Hepatic stellate cell (primary cell): ENCODE measurements around the gene MRPS9.

Source experiments
- DNase-seq: peaks from one replicate; pipeline ENCODE4 v3.0.0; 2011; ENCODE audit warnings: low spot score

The MRPS9 gene

DNA sequence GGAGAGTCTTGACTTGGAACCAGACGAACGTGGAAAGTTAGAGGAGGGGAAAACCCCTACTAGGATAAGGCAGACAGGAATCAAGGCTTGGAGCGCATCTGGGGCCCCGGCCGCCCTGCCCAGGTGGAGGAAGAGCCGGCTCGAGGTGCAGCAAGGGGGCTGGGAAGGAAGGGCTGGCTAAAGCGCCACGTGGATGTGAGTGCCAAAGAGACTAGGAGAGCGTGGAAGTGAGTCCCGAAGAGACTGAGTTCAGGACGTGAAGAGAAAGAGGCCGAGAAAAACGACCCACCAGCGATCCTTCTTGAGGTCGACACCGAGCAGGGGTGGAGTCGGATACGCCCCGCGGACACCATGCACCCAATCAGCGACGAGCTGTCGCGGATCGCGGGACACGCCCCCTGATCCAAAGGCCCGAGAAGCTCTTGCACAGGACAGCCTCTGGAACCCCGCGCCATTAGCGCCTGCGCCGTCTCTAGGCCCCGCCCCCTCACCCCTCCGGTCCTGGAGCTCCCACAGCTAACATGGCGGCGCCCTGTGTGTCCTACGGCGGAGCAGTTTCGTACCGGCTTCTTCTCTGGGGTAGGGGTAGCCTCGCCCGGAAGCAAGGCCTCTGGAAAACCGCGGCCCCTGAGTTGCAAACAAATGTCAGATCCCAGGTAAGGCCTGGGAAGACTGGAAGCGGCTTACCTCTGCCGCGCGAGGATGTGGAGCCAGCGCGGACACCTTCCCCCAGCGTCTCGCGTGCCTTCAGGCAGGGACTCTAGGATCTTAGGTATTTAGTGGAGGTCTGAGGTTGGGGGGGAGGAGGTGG, at the start of gene MRPS9:
MRPS9 (plus strand) TSS at position 498 of the 811 bp plus-strand sequence; CDS start at position 522, 24 bp downstream.
- peak; percentile 96 for DNase-seq

DNA sequence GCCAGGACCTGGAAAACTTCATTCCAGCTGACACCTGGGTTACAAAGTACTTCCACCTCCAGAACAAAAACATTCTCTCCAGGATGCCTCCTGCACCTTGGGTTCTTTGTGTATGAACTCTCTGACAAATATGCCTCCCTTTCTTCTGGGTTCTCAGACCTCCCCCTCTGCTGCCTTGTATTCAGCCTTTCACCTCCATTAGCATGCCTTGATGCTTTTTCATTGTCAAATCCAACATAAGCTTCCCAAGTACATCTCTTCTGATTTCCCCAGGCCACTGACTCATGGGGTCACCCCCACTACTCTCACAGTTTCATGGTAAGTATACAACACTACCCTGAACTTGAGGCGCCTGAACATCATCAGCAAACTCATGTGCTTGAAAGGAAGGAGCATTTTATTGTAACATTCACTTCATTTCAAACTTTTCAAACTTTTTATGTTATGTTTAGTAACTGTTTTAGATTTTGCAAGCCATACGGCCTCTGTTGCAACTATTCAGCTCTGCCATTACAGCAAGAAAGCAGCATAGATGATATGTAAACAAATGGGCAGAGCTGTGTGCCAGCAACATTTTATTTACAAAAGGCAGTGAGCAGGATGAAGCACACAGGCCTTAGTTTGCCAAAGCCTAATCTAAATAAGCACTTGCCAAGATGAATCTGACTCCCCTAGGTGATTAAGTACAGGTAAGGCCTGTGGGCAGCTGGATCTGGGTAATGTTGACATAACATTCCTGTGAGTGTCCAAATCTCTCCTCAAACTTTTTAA, 32.5 kb upstream of the MRPS9 start:
- DNase-seq: no peak

DNA sequence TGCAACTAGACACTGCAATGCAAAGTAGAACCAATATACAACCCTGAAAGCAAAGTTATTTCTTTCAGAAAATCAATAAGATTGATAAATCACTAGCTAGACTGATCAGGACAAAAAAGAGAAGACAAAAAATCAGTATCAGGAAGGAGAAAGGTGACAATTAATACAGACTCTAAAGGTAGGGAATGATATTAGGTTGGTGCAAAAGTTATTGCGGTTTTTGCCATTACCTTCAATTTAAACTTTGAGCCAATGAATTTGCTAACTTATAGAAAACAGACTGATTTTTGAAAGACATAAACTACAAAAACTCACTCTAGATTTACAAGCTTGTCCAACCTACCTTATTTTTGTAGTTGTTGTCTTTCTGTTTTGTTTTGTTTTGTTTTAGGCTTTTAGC, 30.5 kb upstream of the MRPS9 start:
- no peak for DNase-seq

GRCh38 chr2:105032476-105032875, 5.4 kb upstream of the MRPS9 start:
- DNase-seq: no peak

DNA sequence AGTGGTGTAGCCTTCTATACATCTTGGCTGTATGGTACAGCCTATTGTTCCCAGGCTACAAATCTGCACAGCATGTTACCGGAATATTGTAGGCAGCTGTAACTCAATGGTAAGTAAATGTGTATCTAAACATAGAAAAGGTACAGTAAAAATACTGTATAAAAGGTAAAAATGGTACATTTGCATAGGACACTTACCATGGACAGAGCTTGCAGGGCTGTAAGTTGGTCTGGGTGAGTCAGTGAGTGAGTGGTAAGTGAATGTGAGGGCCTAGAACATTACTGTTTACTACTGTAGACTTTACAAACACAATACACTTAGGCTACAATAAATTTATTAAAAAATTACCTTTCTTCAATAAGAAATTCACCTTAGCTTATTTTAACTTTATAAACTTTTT, 3.7 kb upstream of the MRPS9 start:
- no peak for DNase-seq

GRCh38 chr2:105038383-105039061, 653 bp downstream of the MRPS9 start:
- no peak for DNase-seq

DNA sequence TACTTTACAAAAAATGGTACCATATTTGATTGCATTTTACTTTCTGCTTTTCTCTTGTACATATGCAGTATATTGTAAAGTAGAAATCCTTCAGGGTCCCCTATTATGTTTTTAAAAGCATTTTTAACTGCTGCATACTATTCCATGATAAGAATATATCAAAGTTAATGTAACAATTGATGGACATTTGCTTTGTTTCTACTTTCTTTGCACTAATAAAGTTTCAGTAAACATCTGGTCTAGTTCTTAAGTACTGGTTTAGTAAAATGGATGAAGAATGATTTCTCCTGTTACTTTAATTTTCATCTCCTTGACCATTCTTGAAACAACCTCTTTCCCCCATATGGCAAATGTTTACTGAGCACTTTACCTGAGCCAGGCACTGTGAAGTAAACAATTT, 1.7 kb downstream of the MRPS9 start:
- no peak for DNase-seq

DNA sequence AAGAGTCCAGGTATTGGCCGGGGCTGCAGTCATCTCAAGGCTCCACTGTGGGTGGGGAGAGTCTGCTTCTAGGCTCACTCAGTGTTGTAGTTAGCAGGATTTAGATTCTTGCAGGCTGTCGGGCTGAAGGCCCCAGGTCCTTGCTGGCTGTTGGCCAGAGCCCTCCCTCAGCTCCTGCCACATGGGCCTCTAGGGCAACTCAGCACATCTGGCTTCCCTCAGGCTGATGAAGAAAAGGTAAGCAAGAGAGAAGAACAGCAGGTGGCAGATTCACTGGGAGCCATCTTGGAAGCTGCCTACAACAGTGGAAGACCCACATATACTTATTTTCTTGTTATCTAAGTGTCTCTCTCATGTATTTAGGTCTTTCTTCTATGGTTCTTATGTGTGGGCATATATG, 4.3 kb downstream of the MRPS9 start:
- no peak for DNase-seq

- DNase-seq: no peak
These were observed 14.9 kb downstream of the MRPS9 start for GRCh38 chr2:105052773-105053172.

DNA sequence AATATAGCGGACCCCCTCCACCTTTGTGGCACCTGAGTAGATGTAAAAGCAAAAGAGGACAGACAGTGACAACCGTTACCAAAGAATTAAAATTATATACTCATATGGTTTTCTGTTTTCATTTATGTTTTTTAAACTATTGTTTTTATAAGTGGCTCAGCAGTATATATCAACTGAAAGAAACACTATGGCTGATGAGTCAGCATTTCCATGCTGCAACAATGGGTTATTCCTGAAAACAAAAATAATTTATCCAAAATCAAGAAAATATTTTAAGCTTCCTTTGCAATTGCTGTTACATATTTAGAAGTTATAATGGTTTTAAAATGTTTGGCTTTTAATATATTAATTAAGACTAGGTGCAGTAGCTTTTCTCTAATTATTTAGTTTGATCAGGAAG, 17.7 kb downstream of the MRPS9 start:
- no peak for DNase-seq

- DNase-seq: no peak
These were observed 18.4 kb downstream of the MRPS9 start for GRCh38 chr2:105056245-105056644.

DNA sequence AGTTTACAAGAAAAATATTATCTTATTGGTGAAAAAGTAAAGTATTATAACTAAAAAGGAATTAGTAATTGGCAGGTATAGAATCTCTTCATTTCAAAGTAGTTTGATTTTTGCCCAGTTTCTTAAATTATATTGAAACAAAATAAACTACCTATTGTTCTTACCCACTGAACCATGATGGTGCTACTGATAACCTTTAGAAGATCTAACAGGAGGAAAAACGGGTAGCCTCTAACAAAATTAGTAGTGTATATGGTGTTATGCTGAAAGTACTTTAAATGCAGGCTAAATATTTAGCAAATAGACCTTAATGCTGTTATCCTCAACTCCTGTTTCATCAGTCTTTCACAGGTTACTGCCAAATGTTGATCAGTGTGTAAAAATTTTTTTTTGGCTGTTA, 19.1 kb downstream of the MRPS9 start:
- no peak for DNase-seq

- DNase-seq: no peak
These were observed 23.7 kb downstream of the MRPS9 start for GRCh38 chr2:105061560-105061959.

- DNase-seq: no peak
These were observed 24.3 kb downstream of the MRPS9 start for GRCh38 chr2:105062158-105062557.

DNA sequence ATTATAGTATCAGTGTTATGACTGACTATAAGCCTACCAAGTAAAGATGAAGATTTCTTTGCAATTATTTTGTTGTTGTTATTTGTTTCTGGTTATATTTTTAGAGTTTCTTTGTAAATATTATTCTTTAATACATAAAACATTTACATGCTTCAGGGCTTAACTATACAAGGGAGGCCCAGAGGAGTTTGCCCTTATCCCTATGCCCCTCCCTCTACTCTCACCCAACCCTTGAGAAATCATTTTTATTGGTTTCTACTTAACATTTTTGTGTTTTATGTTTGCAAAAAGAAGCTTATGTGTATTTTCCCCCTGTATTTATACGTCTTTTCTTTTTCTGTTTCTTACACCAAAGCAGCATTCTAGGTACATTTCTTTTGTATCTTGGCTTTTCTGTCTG, 30.5 kb downstream of the MRPS9 start:
- DNase-seq: no peak

DNA sequence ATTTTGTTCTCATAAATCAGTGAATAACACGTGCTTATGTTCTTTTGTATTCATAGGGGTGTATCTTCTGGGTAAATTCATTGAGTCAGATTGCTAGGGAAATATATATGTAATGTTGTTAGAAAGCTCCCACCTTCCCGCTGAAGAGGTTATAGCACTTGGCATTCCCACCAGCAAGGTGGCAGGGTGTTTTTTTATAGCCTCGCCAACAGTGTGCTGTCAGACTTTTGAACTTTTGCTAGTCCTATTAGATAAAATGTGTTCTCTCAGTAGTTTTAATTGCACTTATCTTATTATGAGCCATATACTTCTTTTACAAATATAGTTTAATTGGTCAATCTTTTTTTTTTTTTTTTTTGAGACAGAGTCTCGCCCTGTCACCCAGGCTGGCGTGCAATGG, 31.0 kb downstream of the MRPS9 start:
- DNase-seq: no peak

- no peak for DNase-seq
These were observed 32.4 kb downstream of the MRPS9 start for GRCh38 chr2:105070010-105070865.

GRCh38 chr2:105071379-105071778, 33.5 kb downstream of the MRPS9 start:
- DNase-seq: no peak

DNA sequence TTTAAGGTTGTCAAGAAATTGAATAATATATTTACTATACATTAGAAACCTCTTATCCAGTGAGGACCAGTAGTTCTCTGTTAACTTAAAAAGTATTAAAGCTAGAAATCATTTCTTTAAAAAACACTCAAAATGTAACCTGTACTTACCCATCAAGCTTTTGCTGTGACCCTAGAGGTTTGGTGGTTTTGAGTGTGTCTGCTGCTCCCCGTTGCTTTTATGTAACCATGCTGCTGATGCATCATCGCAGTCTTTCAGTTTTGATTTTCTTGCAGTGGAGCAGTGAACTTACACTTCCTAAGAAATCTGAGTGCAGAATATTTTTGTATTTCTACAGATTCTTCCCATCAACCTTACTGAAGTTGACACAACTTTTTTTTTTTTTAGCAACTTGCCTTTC, 34.2 kb downstream of the MRPS9 start:
- DNase-seq: no peak

DNA sequence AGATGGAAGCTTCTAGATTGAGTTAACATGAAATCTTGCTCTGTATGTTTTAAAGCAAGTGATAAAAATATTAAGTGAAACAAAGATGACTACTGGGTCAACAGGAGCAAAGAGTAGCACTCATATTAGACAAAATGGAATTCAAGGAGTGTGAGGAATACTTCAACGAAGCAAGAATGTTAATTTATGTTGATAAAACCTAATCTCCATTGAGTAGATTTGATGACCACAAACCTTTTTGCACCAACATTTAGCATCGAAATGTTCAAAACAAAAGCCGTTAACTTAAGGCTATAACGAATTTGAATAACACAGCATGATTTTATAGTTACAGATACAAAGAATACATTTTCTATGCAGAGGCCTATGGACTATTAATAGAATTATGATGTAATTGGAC, 35.7 kb downstream of the MRPS9 start:
- no peak for DNase-seq

GRCh38 chr2:105076121-105076520, 38.3 kb downstream of the MRPS9 start:
- no peak for DNase-seq

GRCh38 chr2:105078906-105079495, 41.1 kb downstream of the MRPS9 start:
- DNase-seq: no peak
